AML-193 (cell line): Measurements from ENCODE around the gene EME2.

Experiments used
- DNase-seq, 2 experiments: peaks; one replicate each; lab custom pipeline; 2025; lab: John Stamatoyannopoulos, UW

The EME2 gene

DNA sequence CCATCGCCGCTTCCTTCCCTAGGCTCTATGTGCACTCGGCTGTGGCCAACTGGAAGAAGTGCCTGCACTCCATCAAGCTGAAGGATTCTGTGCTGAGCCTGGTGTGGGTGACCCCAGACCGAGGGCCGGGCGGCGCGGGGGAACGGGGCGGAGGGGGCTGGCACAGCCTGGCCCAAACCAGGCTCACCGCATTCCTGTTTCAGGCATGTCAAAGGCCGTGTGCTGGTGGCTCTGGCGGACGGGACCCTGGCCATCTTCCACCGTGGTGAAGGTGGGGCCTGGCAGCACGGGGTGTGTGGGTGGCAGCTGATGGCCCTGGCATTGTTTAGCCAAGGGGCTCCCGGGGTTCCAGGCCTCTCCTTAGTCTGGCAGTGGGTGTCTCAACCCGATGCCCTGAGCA lies 5.9 kb upstream of the EME2 start:
- no peak for DNase-seq

DNA sequence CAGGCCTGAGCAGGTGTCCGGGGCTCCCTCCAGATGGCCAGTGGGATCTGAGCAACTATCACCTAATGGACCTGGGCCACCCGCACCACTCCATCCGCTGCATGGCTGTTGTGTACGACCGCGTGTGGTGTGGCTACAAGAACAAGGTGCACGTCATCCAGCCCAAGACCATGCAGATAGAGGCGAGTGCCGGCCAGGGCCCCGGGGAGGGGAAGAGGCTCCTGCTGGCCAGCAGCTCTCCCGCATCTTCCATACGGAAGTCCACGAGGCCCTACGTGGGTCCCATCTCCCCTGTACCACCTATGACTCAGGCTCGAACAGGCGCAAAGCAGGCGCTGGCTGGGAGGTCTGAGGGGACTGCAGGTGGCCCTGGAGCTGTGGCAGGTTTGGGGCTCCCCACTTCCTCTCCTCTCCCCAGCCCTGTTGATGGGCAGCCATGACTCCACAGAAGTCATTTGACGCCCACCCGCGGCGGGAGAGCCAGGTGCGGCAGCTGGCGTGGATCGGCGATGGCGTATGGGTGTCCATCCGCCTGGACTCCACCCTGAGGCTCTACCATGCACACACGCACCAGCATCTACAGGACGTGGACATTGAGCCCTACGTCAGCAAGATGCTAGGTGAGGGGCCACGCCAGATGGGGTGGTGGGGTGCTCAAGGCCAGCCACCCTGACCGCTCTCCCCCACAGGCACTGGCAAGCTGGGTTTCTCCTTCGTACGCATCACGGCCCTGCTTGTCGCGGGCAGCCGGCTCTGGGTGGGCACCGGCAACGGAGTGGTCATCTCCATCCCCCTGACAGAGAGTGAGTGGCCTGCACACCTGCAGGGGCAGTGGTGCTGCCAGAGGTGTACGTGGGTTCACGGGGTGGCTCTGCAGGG lies 5.3 kb upstream of the EME2 start:
- DNase-seq = no peak

DNA sequence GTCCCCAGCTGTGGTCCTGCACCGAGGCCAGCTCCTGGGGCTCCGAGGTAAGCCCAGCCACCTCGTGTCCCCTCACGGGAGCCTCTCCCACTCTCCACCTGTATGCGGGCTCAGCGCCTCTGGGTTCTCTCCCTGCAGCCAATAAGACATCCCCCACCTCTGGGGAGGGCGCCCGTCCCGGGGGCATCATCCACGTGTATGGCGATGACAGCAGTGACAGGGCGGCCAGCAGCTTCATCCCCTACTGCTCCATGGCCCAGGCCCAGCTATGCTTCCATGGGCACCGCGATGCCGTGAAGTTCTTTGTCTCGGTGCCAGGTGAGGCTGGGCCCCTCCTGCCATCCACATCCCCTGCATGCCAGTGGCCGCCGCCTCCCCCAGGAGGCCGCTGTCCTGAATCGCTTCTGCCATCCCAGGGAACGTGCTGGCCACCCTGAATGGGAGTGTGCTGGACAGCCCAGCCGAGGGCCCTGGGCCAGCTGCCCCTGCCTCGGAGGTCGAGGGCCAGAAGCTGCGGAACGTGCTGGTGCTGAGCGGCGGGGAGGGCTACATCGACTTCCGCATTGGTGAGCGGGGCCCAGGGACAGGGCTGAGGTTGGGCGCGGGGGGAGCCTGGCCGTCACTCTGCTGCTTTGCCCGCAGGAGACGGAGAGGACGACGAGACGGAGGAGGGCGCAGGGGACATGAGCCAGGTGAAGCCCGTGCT lies 4.4 kb upstream of the EME2 start:
- no peak for DNase-seq

DNA sequence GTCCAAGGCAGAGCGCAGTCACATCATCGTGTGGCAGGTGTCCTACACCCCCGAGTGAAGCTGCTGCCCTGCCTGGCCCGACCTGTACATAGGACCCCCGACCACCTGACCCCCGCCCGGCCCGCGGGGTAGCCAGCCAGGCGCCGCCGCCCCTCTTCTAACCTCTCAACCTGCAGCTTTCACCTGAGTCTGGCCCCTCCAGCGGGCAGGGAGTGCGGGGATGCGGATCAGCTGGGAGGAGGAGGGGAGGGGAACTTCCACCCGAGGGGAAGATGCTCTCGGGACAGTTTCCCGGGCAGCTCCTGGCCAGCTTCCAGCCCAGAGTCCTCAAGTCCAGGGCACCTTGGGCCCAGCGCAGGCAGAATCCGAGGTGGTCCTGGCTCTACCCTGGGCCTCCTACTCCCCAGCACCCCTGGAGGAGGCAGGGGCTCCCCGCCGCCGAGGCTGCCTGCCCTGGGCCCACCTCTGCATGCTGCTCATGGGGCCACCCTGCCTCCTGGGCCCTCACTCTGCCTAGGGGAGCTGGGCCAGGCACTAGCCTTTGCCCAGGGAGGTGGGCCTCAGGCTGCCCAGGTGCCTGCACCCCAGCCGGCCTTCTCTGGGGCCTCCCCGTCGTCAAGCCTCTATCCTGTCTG lies 3.7 kb upstream of the EME2 start:
- DNase-seq = no peak

DNA sequence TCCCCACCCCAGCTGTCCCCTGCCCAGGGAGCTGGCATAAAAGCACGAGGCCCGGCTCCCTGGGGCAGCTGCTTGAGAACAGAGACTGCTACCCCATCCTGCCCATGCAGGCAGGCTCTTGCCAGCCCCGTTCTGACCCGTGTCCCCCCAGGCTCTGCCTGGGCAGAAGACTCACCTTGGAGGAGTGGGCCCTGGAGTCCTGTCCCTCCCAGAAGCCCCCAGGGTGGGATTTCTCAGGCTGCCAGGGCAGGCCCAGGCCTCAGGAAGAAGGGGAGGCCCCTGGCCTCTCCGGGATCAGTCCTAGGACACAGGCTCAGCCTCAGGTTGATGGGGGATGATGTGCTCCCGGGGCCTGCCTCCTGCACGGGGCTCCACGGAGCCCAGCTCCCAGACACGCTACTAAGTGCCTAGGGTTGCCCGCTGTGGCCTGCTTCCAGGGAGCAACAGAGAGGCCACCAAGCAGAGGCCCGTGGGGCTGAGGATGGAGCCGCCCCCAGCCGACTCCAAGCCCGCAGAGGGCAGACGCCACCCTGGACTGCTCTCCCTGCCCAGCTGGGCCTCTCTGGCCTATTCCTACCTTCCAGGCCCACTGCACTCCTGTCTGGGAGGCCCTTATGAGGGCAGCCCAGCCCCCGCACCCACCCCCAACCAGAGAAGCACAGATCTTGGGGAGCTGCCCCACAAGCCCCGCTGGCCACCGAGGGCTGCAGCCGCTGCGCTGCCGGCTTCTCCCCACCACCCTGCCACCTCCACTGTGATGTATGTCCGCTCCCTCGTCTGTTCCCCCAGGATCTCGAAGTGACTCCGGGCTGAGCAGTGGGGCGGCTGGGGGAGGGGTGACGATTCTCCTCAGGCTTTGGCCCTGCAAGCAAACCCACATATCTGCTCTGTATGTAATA lies 3.0 kb upstream of the EME2 start:
- DNase-seq = no peak

DNA sequence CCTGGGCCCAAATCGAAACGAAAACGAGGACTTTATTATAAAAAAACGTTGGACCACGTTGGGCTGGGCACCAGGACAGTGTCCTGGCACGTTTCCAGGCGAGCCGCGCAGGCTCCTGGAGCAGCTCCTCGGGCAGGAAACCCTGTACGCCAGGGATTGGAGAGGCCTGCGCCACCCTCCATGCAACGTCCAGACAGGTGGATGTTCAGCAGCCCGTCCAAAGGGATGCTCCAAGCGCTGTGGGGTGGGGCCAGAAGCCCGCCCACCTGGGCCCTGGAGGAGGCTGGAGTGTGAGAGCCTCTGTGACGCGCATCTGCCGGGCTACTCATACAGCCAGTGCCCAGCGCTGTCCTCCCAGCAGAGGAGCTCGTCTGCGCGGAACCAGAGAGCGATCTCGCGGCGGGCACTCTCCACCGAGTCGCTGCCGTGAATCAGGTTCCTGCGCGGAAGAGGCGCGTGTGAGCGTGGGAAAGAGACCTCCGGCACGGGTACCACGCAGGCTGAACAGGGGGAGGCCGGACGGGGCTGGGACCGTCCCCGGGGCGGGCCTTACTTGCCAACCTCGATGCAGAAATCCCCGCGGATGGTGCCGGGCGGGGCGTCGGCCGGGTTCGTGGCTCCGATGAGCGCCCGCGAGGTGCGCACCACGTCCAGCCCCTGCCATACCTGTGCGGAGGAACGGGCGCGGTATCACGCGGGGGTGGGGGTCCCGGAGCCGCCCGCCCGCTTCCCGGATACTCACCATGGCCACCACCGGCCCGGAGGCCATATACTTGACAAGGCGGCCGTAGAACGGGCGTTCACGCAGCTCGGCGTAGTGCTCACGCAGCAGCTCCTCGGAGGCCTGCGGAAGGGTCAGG lies 2.1 kb upstream of the EME2 start:
- no peak for DNase-seq

DNA sequence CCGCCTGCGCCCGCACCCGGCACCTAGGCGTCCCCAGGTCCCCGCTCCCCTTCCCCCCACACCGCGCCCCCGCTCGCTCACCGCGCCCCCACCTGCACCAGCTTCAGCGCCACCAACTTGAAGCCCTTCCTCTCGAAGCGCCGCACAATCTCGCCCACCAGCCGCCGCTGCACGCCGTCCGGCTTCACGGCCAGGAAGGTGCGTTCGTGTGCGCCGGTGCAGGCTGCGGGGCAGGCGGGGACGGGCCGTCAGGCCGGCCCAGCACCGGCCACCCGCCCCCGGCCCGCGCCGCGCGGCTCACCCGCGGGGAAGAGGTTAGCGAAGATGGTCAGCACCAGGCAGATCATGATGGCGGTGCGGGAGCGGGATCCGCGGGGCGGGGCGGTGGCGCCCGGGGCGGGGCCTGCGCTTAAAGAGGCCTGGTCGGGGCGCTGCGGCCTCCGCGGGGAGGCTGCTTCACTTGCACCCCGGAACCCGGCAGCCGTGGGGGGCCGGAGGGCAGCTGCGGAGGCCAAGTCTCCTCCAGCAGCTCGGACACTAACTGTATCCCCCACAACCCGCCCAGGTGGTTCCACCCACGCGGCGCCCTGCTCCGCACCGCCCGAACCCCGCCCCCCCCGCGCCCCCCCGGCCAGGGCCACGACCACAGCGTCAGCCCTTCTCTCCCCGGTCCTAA lies 1.3 kb upstream of the EME2 start, which contains the start of gene NME3:
NME3 (minus strand) TSS at position 356 of the 676 bp plus-strand sequence; CDS start at position 347, 9 bp downstream.
- peak; percentile 41 to 58 for DNase-seq

DNA sequence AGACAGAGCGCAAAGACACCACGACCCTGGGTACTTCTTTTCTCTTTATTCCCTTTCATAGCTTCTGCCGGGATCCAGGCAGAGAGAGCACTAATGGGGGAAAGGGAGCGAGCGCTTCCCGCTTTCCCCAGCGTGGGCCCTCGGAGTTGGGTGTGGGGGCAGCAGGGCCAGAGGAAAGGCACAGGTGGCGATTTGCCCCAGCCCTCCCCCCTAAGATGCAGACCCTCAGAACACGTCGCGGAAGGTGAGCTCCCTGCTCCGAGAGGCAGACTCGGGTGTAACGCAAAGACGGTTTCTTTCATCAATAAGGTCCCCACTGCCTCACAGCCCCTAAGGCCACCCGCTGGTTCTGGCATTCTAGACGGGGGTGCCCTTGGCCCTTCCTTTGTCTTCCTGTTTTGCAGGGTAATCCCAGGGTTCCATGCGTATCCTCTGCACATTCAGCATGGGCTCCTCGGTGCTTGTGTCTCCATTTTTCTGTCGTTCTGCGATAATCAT lies 697 bp upstream of the EME2 start:
- no peak for DNase-seq

DNA sequence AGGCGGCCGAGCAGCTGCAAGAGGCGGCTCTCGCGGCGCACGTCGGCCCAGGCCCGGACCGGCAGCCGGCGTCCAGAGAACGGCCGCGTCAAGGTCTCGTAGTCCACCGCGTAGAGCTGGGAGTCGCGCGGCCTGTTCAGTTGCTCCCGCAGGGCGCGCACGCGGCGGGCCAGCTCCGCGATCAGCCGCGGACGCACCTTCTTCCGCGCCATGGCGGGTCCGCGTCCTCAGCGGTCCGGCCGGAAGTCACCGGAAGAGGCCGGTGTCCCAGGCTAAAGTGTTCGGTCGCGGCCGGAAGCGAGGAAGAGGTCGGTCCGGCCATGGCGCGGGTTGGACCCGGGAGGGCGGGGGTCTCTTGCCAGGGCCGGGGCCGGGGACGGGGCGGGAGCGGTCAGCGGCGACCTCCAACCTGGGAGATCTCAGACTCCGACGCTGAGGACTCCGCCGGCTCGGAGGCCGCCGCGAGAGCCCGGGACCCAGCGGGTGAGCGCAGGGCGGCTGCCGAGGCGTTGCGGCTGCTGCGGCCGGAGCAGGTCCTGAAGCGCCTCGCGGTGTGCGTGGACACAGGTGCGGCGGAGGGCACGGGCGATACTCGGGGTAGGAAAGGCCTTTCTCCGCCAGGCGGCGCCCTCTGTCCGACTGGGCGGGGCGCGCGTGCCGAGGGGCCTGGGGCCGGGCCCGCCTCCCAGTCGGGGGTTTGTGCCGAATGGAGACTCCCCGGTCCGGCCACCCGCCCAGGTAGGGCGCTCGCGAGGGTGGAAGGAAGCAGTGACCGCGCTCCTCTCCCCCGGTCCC lies 495 bp downstream of the EME2 start, which contains the start of gene MRPS34:
MRPS34 (minus strand) TSS at position 227 of the 795 bp plus-strand sequence; CDS start at position 212, 15 bp downstream.
- peak; percentile 51 to 58 for DNase-seq

DNA sequence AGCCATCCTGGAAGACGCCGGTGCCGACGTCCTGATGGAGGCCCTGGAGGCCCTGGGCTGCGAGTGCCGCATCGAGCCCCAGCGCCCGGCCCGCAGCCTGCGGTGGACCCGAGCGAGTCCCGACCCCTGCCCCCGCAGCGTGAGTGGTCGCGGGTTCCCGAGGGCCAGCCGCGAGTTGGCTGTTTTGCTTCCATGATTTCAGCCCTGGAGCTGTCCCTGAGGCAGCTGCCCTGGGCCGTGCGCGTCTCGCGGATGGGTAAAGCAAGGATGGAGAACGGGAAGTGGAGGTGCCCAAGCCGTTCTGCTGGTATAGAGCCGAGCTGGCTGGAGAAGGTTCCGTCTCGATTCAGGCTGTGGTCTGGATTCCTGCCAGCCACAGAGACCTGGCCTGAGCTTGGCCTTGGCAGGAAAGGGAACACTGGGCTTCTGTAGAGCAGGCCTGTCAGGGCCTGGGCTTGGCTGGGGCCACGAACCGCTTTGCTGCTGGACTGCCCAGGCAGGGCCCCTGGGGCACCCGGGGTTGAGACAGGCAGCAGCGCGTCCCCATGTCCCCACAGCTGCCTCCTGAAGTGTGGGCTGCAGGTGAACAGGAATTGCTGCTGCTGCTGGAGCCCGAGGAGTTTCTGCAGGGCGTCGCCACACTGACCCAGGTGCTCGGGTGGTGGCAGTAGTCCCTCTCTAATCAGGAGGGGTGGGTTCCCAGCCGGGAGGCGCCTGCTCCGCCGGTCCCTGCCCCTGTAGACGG lies 1.3 kb downstream of the EME2 start:
- peak; percentile 10 to 20 for DNase-seq

DNA sequence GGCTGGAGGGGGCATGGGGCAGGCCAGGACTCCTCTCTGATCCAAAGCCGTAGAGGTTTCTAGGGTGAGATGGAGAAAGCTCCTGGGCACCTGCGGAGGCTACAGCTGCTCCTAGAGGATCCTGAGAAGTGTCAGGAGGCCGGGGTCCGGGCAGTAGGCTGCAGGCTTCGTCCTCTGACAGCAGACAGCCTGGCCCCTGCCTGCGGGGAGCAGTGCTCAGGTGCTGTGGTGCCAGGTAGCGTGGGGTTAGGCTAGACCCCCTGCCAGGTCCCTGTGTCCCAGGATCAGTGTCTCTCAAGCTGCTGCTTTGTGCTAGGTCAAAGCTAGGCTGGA lies 1.8 kb downstream of the EME2 start:
- DNase-seq = no peak

DNA sequence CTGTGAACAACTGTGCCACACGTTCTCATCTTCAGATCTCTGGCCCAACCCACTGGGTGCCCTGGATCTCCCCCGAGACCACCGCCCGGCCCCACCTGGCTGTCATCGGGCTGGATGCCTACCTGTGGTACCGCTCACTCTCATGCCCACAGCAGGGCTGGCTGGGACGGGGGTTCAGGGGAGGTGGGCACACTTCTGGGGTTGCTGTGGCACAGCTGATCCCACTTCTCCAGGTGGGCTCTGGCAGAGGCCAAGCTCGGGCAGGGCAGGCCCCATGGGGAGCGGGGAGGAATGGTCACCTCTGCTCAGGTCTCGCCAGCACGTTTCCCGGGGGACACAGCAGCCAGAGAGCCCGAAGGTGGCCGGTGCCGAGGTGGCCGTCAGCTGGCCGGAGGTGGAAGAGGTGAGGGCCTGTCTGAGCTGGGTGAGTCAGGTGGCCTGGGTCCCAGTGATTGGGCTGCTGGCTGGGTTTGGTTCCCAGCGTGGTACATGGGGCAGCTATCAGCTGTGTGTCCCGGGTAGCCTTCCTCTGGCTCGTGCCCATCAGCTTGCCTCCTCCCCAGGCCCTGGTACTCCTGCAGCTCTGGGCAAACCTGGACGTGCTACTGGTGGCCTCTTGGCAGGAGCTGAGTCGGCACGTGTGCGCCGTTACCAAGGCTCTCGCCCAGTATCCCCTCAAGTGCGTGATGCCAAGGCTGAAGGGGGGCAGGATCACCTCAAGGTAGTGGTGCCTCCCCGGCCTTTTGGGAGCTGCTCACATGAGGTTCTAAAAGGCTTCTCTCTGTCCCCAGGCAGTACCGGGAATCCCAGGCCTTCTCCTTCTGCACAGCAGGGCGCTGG lies 2.6 kb downstream of the EME2 start:
- no peak for DNase-seq

DNA sequence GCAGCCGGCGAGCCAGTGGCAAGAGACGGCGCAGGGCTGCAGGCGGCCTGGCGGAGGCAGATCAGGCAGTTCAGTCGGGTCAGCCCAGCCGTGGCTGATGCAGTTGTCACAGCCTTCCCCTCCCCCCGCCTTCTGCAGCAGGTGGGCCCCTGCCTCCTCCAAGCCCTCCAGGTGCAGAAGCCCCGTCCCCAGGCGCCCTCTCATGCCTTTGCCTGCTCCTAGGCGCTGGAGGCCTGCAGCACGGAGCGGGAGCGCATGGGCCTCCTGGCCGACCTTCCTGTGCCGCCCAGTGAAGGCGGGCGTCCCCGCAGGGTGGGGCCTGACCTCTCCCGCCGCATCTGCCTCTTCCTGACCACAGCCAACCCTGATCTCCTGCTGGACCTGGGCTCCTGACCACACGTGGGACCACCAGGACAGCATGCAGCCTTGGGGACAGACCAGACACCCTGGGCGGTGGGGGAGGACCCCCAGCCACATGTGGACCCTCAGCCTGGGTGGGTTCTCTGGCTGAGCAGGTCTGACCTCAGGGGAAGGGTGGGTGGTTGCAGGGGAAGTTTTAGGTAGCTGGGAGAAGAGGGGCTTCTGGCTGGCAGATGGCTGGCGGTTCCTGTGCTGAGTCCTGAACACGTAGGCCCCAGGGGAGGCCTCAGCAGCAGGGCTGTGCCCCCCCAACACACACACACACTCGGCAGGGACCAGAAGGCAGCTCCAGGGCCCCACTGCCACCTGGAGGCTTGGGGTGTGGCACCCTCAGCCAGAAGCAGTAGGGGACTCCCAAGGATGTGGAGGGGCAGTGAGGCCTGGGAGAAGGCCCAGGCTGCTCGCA lies 3.4 kb downstream of the EME2 start:
- DNase-seq = no peak

DNA sequence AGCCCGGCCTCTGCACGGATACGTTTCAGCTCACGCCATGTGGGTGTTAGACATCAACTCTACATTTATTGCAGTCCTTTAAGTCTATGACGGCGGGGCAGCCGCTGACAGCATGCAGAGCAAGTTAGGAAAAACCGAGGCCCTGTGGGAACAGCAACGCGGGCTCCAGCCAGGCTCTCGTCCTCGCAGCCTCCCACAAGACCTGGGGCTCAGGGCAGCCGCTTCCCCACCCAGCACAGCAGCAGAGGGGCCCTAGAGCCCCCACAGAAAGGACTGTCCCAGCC lies 4.0 kb downstream of the EME2 start:
- DNase-seq = no peak

DNA sequence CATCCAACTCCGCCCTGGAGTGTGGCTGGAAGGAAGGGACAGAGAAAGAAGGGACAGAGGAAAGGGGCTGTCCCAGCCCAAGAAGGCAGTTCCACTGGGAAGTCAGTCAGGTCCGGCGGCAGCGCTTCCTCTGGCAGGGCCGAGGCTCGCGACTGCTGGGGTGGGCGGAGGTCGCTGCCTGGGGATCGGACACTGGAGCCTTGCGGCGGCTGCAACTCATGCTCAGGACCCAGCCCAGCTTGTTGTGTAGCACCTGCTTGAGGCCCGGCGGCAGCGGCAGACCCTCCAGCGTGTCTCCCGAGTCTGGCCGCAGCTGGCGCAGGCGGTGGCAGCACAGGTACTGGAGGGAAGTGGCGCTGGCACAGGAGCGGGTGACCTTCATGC lies 4.4 kb downstream of the EME2 start:
- no peak for DNase-seq

DNA sequence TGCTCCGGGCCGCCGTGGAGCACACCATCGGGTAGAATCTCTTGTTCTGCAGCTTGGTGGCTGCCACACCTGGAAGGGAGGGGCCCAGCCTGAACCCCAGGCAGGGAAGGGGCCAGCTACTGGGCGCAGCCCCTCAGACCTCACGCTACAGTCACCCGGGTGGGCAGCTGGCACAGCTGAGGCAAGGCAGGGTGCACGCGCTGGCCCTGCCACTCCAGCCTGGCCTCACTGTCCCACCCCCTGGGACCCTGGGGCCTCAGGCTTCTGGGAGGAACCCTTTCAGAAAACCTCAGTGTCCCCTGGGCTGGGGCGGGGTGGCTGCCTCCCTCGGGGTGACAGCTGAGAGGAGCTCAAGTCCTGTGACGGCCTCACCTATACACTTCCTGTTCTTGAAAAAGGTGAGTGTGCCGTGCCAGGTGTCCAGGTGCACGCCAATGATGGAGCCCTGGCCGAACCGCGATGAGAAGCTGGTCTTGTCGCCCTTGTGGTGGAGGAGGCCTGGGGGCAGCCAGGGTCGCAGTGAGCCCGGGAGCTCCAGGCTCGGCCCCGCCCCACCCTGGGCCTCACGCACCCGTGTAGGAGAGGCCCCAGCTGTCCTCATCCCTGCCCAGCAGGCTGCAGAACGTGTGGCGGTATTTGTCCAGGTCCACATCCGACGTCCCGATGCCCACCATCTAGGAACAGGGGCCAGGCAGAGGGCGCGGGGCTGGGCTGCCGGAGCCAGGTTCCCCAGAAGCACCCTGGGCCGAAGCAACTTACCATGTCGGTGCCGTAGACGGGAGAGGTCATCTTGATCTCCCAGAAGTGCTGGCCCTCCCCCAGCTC lies 5.0 kb downstream of the EME2 start:
- no peak for DNase-seq
